ENCODE measurements around the gene PGA5. TPM values are rescaled to one million over a fixed set of nuclear protein-coding genes. Genes with fewer than 3 reads are reported as not detected.

Gene PGA5
- not detected in 5 replicates for total RNA-seq (2022; extraction: Qiagen RNA extraction)

DNA sequence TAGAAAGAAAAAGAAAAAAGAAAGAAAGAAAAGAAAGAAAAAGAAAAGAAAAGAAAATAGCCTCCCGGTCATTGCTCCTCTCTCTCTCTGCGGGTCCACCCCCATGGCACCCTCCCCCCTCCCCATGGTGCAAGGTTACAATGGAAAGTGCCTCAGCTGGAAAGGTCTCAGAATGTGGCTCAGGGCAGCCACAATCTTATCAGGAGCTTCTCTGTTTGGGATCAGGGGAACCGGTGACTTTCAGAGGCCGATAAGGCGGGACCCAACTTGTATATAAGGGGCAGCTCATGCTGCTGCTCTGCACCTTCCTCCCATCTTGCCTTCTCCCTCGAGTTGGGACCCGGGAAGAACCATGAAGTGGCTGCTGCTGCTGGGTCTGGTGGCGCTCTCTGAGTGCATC lies at the start of gene PGA5:
Gene PGA5 (plus strand): TSS at position 301 of the 400 bp plus-strand sequence. CDS start 52 bp downstream, at position 353.

GRCh38 chr11:61202950-61203746 lies 37.8 kb upstream of the PGA5 start, which contains the start of gene PGA3:
Gene PGA3, plus strand, starts transcription at chr11:61203515. Its CDS starts 50 bp downstream, at chr11:61203565.

GRCh38 chr11:61222047-61222446 lies 18.9 kb upstream of the PGA5 start, which contains the start of gene PGA4:
Gene PGA4, plus strand, starts transcription at chr11:61222347. Its CDS starts 54 bp downstream, at chr11:61222401.

DNA sequence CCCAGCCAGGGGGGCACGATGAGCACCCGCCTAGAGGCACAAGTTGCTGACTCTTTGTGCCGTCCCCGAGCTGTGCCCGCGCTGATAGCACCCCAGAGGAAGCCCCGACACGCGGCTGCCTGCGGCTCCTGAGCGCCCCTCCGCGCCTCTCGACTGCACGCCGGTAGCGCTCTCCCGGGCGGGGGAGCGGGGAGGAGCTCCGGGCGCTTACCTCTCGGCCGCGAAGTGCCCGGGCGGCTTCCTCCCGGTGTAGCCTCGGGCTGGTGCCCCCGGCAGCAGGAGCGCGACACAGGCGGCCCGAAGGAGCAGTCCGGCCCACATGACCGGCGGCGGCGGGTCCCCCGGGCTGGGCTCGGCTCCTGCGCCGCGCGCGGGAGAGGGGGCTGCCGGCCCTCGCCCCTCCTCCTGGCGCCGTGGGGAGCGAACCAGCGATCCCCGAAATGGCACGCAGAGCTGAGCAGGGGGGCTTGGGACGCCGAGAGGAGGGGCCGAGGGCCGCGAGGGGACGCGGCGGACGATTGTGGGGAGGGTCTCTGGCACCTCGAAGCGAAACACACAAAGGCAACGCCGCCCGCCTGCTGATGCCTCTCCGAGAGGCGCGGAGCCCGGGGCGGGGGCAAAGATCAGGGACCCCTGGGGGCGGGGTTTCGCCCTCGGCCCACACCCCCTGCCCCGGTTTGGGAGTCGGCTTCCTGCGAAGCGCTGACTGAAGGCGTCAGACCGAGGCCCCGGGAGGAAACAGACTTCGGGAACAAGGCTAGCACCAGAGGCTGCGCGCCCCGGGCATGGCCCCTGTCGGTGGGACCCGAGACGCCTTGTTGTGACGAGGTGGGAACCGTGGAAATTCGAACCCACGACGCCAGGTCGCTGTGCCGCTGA lies 54.0 kb downstream of the PGA5 start, which contains the start of gene VWCE:
Gene VWCE (minus strand): TSS at position 600 of the 879 bp plus-strand sequence. CDS start 279 bp downstream, at position 321.

Other genes with a start within 250 kb of the PGA5 start
- gene CD5, start 138.7 kb upstream of the PGA5 start, total RNA-seq (2022; extraction: Qiagen RNA extraction): not detected in 5 replicates
- 16.4 to 18.2 TPM (median 17.6 TPM) in 5 replicates for gene VPS37C, start 79.7 kb upstream of the PGA5 start, total RNA-seq (2022; extraction: Qiagen RNA extraction)
- not detected in 5 replicates for gene PGA3, start 37.7 kb upstream of the PGA5 start, total RNA-seq (2022; extraction: Qiagen RNA extraction)
- gene PGA4, start 18.8 kb upstream of the PGA5 start, total RNA-seq (2022; extraction: Qiagen RNA extraction): 0.18 TPM in 1 of 5 replicates, not detected in the others
- 0.51 to 0.97 TPM (median 0.69 TPM) in 5 replicates for gene VWCE, start 54.1 kb downstream of the PGA5 start, total RNA-seq (2022; extraction: Qiagen RNA extraction)
- 158 to 196 TPM (median 162 TPM) in 5 replicates for gene DDB1, start 91.9 kb downstream of the PGA5 start, total RNA-seq (2022; extraction: Qiagen RNA extraction)
- 45.9 to 74.7 TPM (median 72.6 TPM) in 5 replicates for gene TKFC, start 92.1 kb downstream of the PGA5 start, total RNA-seq (2022; extraction: Qiagen RNA extraction)
- gene CYB561A3, start 120.7 kb downstream of the PGA5 start, total RNA-seq (2022; extraction: Qiagen RNA extraction): 41.1 to 44.9 TPM (median 44.2 TPM) in 5 replicates
- gene TMEM138, start 121.2 kb downstream of the PGA5 start, total RNA-seq (2022; extraction: Qiagen RNA extraction): 65.3 to 104 TPM (median 94.7 TPM) in 5 replicates
- 16.1 to 17.1 TPM (median 16.7 TPM) in 5 replicates for gene TMEM216, start 151.4 kb downstream of the PGA5 start, total RNA-seq (2022; extraction: Qiagen RNA extraction)
- gene CPSF7, start 188.8 kb downstream of the PGA5 start, total RNA-seq (2022; extraction: Qiagen RNA extraction): 63.9 to 84.3 TPM (median 68.6 TPM) in 5 replicates
- gene SDHAF2, start 188.9 kb downstream of the PGA5 start, total RNA-seq (2022; extraction: Qiagen RNA extraction): 31.4 to 50.5 TPM (median 44.4 TPM) in 5 replicates

All from A549 treated with Hydrocortisone at 1 μM for 4 hours (cell line).